Measurements from ENCODE around the gene UBL4B. TPM values are rescaled to one million over a fixed set of nuclear protein-coding genes. Genes with fewer than 3 reads are reported as not detected.

UBL4B gene
- total RNA-seq, 2 experiments from 2014 or later: not detected

- TF ChIP-seq, protein P1, sequence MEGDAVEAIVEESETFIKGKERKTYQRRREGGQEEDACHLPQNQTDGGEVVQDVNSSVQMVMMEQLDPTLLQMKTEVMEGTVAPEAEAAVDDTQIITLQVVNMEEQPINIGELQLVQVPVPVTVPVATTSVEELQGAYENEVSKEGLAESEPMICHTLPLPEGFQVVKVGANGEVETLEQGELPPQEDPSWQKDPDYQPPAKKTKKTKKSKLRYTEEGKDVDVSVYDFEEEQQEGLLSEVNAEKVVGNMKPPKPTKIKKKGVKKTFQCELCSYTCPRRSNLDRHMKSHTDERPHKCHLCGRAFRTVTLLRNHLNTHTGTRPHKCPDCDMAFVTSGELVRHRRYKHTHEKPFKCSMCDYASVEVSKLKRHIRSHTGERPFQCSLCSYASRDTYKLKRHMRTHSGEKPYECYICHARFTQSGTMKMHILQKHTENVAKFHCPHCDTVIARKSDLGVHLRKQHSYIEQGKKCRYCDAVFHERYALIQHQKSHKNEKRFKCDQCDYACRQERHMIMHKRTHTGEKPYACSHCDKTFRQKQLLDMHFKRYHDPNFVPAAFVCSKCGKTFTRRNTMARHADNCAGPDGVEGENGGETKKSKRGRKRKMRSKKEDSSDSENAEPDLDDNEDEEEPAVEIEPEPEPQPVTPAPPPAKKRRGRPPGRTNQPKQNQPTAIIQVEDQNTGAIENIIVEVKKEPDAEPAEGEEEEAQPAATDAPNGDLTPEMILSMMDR (IDR thresholded peaks at IDR 0.05): no peak
- ATAC-seq (no peak), DNase-seq (no peak)
- H3K27ac Mint-ChIP-seq: no peak overlapping the region
- CTCF ChIA-PET: interaction anchor here (0.6 to 9.4 kb wide), 7 partner anchors 8 to 51 kb away, joined by 3 to 156 read pairs (median 9); no protein-coding TSS in a partner anchor
- intact Hi-C loops (cut with micrococcal nuclease): no loop called here
- POLR2A ChIA-PET: no interaction called here
- no peak overlapping the region for H3K4me3 Mint-ChIP-seq
- H3K36me3 Mint-ChIP-seq (ENCODE audit: low read depth): no peaks in the 10 kb centered on the region
- H3K9me3 Mint-ChIP-seq: no peaks in the 10 kb centered on the region
- H3K27me3 Mint-ChIP-seq: peaks cover 5% of the 10 kb centered on the region
- H3K4me1 Mint-ChIP-seq (ENCODE audit: low read depth): no peaks in the 10 kb centered on the region
These were observed 13.8 kb upstream of the UBL4B start for GRCh38 chr1:110098222-110099026.

DNA sequence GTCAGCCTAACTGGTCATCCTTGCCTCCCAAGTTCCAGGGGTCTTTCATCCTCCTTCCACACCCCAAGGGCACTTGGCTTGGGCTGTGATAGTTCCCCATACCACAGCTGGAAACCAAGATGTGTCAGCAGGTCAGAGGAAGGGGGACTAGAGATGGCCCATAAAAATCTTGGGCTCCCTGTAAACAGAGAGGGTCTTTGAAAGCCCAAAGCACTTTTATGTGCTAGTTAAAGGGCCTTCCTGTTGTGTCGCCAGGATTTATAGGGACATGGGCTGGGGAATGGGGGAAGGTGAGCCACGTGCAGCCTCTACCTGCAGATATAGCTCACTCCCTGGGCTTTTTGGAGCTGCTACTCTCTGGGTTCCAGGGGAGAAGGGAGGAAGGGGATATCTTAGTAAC lies 11.9 kb upstream of the UBL4B start:
- Mint-ChIP-seq H3K4me1 (ENCODE audit: low read depth) (no peaks in the 10 kb centered on the region), H3K9me3 (no peaks in the 10 kb centered on the region), H3K27me3 (peaks cover 3% of the 10 kb centered on the region), H3K27ac (no peak overlapping the region), H3K4me3 (no peak overlapping the region), H3K36me3 (ENCODE audit: low read depth) (no peaks in the 10 kb centered on the region)
- intact Hi-C loops (cut with micrococcal nuclease): no loop called here
- no peak for ATAC-seq
- POLR2A ChIA-PET: no interaction called here
- CTCF ChIA-PET: interaction anchor here (2.0 to 19.4 kb wide), 5 partner anchors 10 to 46 kb away, joined by 5 to 251 read pairs (median 60); no protein-coding TSS in a partner anchor
- DNase-seq: no peak
- TF ChIP-seq, protein P1 (IDR thresholded peaks at IDR 0.05): no peak

DNA sequence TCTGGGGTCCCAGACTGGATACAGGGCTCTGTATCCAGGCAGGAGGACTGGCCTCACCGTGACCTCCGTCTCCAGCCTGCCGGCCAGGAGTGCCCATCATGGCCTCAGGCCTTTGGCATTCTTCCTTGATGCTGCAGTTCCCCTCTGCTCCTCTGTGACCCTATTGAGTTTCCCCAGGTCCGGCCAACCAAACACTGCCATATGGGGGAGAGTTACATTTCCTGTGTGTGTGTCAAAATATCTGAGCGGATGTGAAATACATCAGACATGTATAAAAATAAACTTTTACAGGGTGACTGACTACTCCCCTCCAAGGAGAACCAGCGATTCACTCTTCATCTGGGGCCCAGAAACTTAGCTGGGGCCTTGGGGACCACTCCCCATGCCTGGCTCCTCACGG lies 10.2 kb upstream of the UBL4B start:
- Mint-ChIP-seq H3K9me3 (no peaks in the 10 kb centered on the region), H3K4me3 (no peak overlapping the region), H3K36me3 (ENCODE audit: low read depth) (no peaks in the 10 kb centered on the region), H3K4me1 (ENCODE audit: low read depth) (no peaks in the 10 kb centered on the region), H3K27me3 (no peaks in the 10 kb centered on the region), H3K27ac (no peak overlapping the region)
- POLR2A ChIA-PET: interaction anchor here (0.9 kb wide), 1 partner anchor 7 kb away, joined by 3 read pairs; no protein-coding TSS in a partner anchor
- CTCF ChIA-PET: interaction anchor here (1.5 to 19.4 kb wide), 6 partner anchors 10 to 48 kb away, joined by 4 to 251 read pairs (median 59); partner anchors contain the start of gene UBL4B
- intact Hi-C loops (cut with micrococcal nuclease): no loop called here
- no peak for ATAC-seq
- no peak for DNase-seq
- TF ChIP-seq, protein P1 (IDR thresholded peaks at IDR 0.05): no peak

DNA sequence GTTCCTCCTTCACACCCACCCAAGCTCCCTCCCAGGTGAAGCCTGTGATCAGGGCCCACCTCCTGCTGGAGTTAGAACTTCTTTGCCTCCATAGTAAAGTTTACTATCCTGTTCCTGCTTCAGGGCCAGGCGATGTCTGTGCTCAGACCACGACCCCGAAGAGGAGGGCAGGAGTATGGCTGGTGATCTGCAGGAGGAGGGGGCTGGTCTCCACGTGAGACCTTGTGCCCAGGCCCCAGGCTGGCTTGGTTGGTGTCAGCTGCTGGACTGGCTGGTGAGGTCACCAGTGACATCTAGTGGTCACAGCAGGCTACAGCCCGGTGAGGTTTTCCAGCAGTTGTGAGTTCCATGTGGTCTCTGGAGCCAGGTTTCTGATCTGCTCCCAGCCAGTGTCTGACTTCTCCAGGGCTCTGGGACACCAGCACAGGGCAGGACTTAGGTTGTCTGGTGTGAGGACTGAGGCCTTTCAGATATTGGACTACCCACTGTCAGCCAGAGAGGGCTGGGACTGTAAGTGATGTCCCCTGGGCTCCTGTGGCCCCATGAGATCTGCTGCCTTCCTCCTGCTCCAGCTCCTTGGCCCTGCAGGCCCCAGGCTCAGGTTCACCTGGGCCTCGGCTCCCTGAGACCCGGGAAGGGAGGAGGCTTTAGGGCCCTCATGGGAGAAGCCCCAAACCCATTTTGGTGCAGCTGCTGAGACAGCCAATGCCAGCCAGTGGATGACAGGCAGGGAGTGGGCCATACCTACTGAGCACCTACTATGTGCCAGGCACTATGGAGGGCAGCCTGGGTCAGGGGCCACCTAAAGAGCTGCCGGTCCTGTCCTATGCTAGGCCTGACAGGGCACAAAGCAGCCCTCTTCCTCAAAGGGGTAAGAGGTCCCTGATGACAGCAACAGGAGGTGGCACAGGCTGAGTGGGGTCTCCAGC lies 6.0 kb upstream of the UBL4B start:
- no peaks in the 10 kb centered on the region for H3K4me1 Mint-ChIP-seq (ENCODE audit: low read depth)
- peaks cover 5% of the 10 kb centered on the region for H3K27me3 Mint-ChIP-seq
- POLR2A ChIA-PET: interaction anchor here (0.6 kb wide), 1 partner anchor 19 kb away, joined by 3 read pairs; no protein-coding TSS in a partner anchor
- DNase-seq: peak; percentile 69
- H3K27ac Mint-ChIP-seq: no peak overlapping the region
- CTCF ChIA-PET: interaction anchor here (0.5 to 19.4 kb wide), 29 partner anchors 9 to 354 kb away, joined by 3 to 251 read pairs (median 5); partner anchors contain the start of genes AHCYL1 and STRIP1
- H3K4me3 Mint-ChIP-seq: no peak overlapping the region
- H3K36me3 Mint-ChIP-seq (ENCODE audit: low read depth): no peaks in the 10 kb centered on the region
- ATAC-seq: peak; percentile 94
- intact Hi-C loops (cut with micrococcal nuclease): loop anchor here (5.0 kb wide), 1 partner anchor 54 kb away; no protein-coding TSS in a partner anchor
- no peaks in the 10 kb centered on the region for H3K9me3 Mint-ChIP-seq
- TF ChIP-seq, protein P1 (IDR thresholded peaks at IDR 0.05): peak; percentile 82
